IMR-90 (cell line): ENCODE results near the gene OLFML3. TPM values are rescaled to one million over a fixed set of nuclear protein-coding genes. Genes with fewer than 3 reads are reported as not detected.

ENCODE experiments used
- ATAC-seq: fragments of 200-7000 bp; cut with Tn5 transposase; 2 replicates; pipeline ENCODE4 v1.9.1; 2020; ENCODE audit warnings: low read depth, mild to moderate bottlenecking, moderate library complexity
- BruUV-seq: library from RNA; stranded (reverse); fragments of 400-500 nt; replicated peaks from 2 replicates; lab custom pipeline; 2021; lab: Mats Ljungman, UMichigan
- CTCF ChIA-PET: fragments of 300-600 bp; formaldehyde crosslinking; extraction: SDS; loops from one replicate; lab custom pipeline; 2021; ENCODE audit warnings: antibody characterized with exemption; lab: Yijun Ruan, JAX
- POLR2A ChIA-PET: fragments of 300-600 bp; sonication (Branson Sonifier 250); formaldehyde crosslinking; loops from one replicate; lab custom pipeline; 2022; ENCODE audit warnings: antibody characterized with exemption; ENCODE audit not compliant: unreplicated experiment; lab: Charles Lee
- DNase-seq: peaks from one replicate; pipeline ENCODE4 v3.0.0; 2013
- H2AFZ ChIP-seq: replicated peaks from 2 replicates; pipeline ENCODE3; 2013; ENCODE audit warnings: low read length, mild to moderate bottlenecking; ENCODE audit not compliant: poor library complexity
- H2AK5ac ChIP-seq: 2 replicates; pipeline ENCODE4 v1.6.1; 2013; ENCODE audit warnings: low read depth, low read length, inconsistent platforms
- H2AK9ac ChIP-seq: replicated peaks from 2 replicates; pipeline ENCODE3; 2013; ENCODE audit warnings: mild to moderate bottlenecking, low read depth, low read length, moderate library complexity; ENCODE audit not compliant: poor library complexity
- H2BK120ac ChIP-seq: 2 replicates; pipeline ENCODE4 v1.6.1; 2013; ENCODE audit warnings: low read depth, low read length, inconsistent platforms
- H2BK15ac ChIP-seq: 3 replicates; pipeline ENCODE4 v1.6.1; 2013; ENCODE audit warnings: low read depth, low read length, inconsistent platforms
- H2BK20ac ChIP-seq: 2 replicates; pipeline ENCODE4 v1.6.1; 2013; ENCODE audit warnings: low read depth, mild to moderate bottlenecking, inconsistent platforms, low read length, moderate library complexity
- H2BK5ac ChIP-seq: 2 replicates; pipeline ENCODE4 v1.6.1; 2013; ENCODE audit warnings: mild to moderate bottlenecking, low read depth, low read length, inconsistent platforms; ENCODE audit not compliant: poor library complexity, severe bottlenecking
- H3K14ac ChIP-seq: replicated peaks from 2 replicates; pipeline ENCODE4 v1.6.1; 2013; ENCODE audit warnings: low read depth, low read length, inconsistent platforms
- H3K18ac ChIP-seq: 2 replicates; pipeline ENCODE4 v1.6.1; 2013; ENCODE audit warnings: low read depth, low read length, control low read depth
- H3K23ac ChIP-seq: 2 replicates; pipeline ENCODE4 v1.6.1; 2013; ENCODE audit warnings: low read depth, low read length, inconsistent platforms
- H3K27ac ChIP-seq: 2 replicates; pipeline ENCODE4 v1.5.1; 2013; ENCODE audit warnings: mild to moderate bottlenecking, control low read depth, low read length; ENCODE audit not compliant: insufficient read depth
- H3K27me3 ChIP-seq: 2 replicates; pipeline ENCODE4 v1.6.1; 2013; ENCODE audit warnings: low read length; ENCODE audit not compliant: control insufficient read depth, insufficient read depth
- H3K36me3 ChIP-seq: 2 replicates; pipeline ENCODE4 v1.6.1; 2013; ENCODE audit warnings: low read length, mixed read lengths; ENCODE audit not compliant: control insufficient read depth, insufficient read depth
- H3K4ac ChIP-seq: 2 replicates; pipeline ENCODE4 v1.6.1; 2013; ENCODE audit warnings: low read depth, low read length, inconsistent platforms
- H3K4me1 ChIP-seq: 2 replicates; pipeline ENCODE4 v1.6.1; 2013; ENCODE audit warnings: low read length, mixed read lengths; ENCODE audit not compliant: control insufficient read depth, insufficient read depth
- H3K4me2 ChIP-seq: 2 replicates; pipeline ENCODE4 v1.6.1; 2013; ENCODE audit warnings: low read depth, mild to moderate bottlenecking, control low read depth, low read length, moderate library complexity
- H3K4me3 ChIP-seq: 2 replicates; pipeline ENCODE4 v1.5.1; 2013; ENCODE audit warnings: low read depth, mild to moderate bottlenecking, control low read depth, low read length, moderate library complexity; ENCODE audit not compliant: insufficient read depth
- H3K56ac ChIP-seq: 2 replicates; pipeline ENCODE4 v1.6.1; 2013; ENCODE audit warnings: low read length, inconsistent platforms; ENCODE audit not compliant: insufficient read depth; ENCODE audit errors: extremely low read depth
- H3K79me1 ChIP-seq, 2 experiments: 2 replicates each; pipeline ENCODE4 v1.6.1; 2013; ENCODE audit warnings: low read length in 2 of 2, inconsistent platforms in 1 of 2, low read depth in 1 of 2
- H3K9ac ChIP-seq: 2 replicates; pipeline ENCODE4 v1.6.1; 2013; ENCODE audit warnings: low read depth, low read length, control low read depth
- H3K9me1 ChIP-seq: 2 replicates; pipeline ENCODE4 v1.6.1; 2013; ENCODE audit warnings: low read length, inconsistent platforms; ENCODE audit not compliant: insufficient read depth
- H3K9me3 ChIP-seq: 2 replicates; pipeline ENCODE4 v1.6.1; 2013; ENCODE audit warnings: low read length; ENCODE audit not compliant: control insufficient read depth, insufficient read depth
- H4K20me1 ChIP-seq: 2 replicates; pipeline ENCODE4 v1.6.1; 2013; ENCODE audit warnings: low read length, inconsistent platforms; ENCODE audit not compliant: insufficient read depth
- H4K5ac ChIP-seq: 2 replicates; pipeline ENCODE4 v1.6.1; 2013; ENCODE audit warnings: mild to moderate bottlenecking, low read depth, low read length, control low read depth
- H4K8ac ChIP-seq, 2 experiments: 2 replicates each; pipeline ENCODE4 v1.6.1; 2013; ENCODE audit warnings: low read depth in 2 of 2, low read length in 2 of 2, control low read depth in 1 of 2, inconsistent platforms in 1 of 2
- H4K91ac ChIP-seq: 2 replicates; pipeline ENCODE4 v1.6.1; 2013; ENCODE audit warnings: low read depth, low read length, inconsistent platforms; ENCODE audit not compliant: insufficient read depth
- BHLHE40 ChIP-seq: fragments of 150-350 bp; IDR thresholded peaks from 2 replicates; pipeline ENCODE4 v1.6.1; 2016; ENCODE audit warnings: mild to moderate bottlenecking, low read depth, low read length
- MAZ ChIP-seq: IDR thresholded peaks from 2 replicates; pipeline ENCODE4 v1.6.1; 2012; ENCODE audit warnings: low read depth, mild to moderate bottlenecking, low read length, improper control_type of control experiment, moderate library complexity, borderline replicate concordance
- WGBS, 2 experiments: methylation state at CpG; one replicate each; pipeline versions ENCODE4 v1.1.5 to v1.1.7; 2013; ENCODE audit warnings: missing lambda C conversion rate in 2 of 2; ENCODE audit not compliant: insufficient read length in 1 of 2; ENCODE audit errors: extremely low coverage in 2 of 2; 5-methylcytosine and 5-hydroxymethylcytosine counted together
- dilution Hi-C: fragments of 300-500 bp; cut with HindIII; formaldehyde crosslinking; loops from one replicate; pipeline ENCODE4 v1.14.3; 2018; ENCODE audit warnings: low sequenced_read_pairs; ENCODE audit not compliant: unreplicated experiment
- in situ Hi-C: fragments of 300-500 bp; cut with MboI; formaldehyde crosslinking; loops from 3 replicates; pipeline ENCODE4 v1.14.3; 2019; ENCODE audit warnings: low sequenced_read_pairs, inconsistent platforms, mixed read lengths
- intact Hi-C: fragments of 100-400 bp; cut with micrococcal nuclease; formaldehyde crosslinking; loops from 2 replicates; pipeline ENCODE4 v1.10.0; 2022
- polyA plus RNA-seq, 3 experiments: library from polyadenylated mRNA; depleted of rRNA; stranded (reverse); fragments of >200 nt; gene quantifications; 2 replicates each; pipeline ENCODE4 v1.2.3, GENCODE V29; 2012; ENCODE audit warnings: low replicate concordance in 1 of 3
- total RNA-seq: library from RNA; depleted of rRNA; stranded (reverse); fragments of >200 nt; gene quantifications from 2 replicates; pipeline ENCODE4 v1.2.3, GENCODE V29; 2012
- TF ChIP-seq, protein P1 (sequence below): conservative IDR thresholded peaks from 2 replicates; pipeline ENCODE4 v1.5.1; 2012; ENCODE audit warnings: mild to moderate bottlenecking, low read depth, low read length, improper control_type of control experiment

The OLFML3 gene
- total and polyA plus RNA-seq, 2 of the 4 experiments (the other 2 are of a cell fraction), result 40.9 to 71.3 TPM

DNA sequence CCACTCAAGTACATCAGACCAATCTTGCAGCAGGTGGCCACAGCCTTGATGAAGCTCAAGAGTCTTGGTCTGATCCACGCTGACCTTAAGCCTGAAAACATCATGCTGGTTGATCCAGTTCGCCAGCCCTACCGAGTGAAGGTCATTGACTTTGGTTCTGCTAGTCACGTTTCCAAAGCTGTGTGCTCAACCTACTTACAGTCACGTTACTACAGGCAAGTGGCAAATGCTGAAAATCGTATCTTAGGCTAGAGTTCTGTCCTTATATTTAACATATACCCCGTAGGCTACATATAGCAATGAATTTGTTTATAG is 38.1 kb upstream of the OLFML3 start:
- in situ Hi-C loops, result no loop called here
- Histone ChIP-seq H3K9me1 (peaks cover 12% of the 10 kb centered on the region), H3K56ac (no peak overlapping the region), H4K91ac (no peak overlapping the region), H3K4me2 (no peak overlapping the region), H2AFZ (no peak overlapping the region), H3K27me3 (no peaks in the 10 kb centered on the region), H3K4me1 (peaks cover 4% of the 10 kb centered on the region), H3K14ac (no peak overlapping the region), H4K8ac (no peak overlapping the region), H2BK20ac (no peak overlapping the region), H3K23ac (no peak overlapping the region), H3K27ac (no peak overlapping the region), H3K9ac (no peak overlapping the region), H2AK5ac (no peak overlapping the region), H2AK9ac (no peak overlapping the region), H3K4ac (no peak overlapping the region), H3K79me1 (peaks cover 32 to 56% of the 10 kb centered on the region in 2 experiments), H2BK120ac (no peak overlapping the region), H4K5ac (no peak overlapping the region), H3K4me3 (no peak overlapping the region), H2BK5ac (no peak overlapping the region), H3K9me3 (no peaks in the 10 kb centered on the region), H3K36me3 (peaks cover 18% of the 10 kb centered on the region), H3K18ac (no peak overlapping the region), H4K20me1 (peaks cover 31% of the 10 kb centered on the region), H2BK15ac (no peak overlapping the region)
- 89% methylated on average over 3 of the region's 7 CpGs; no CpG with 5 or more reads in 1 of the 2 experiments for WGBS, 2 experiments
- ChIA-PET POLR2A (no interaction called here), CTCF (no interaction called here)
- no TSS peak for BruUV-seq
- dilution Hi-C loops, result no loop called here
- intact Hi-C loops, result no loop called here
- no peak for TF ChIP-seq MAZ
- no peak for TF ChIP-seq BHLHE40
- TF ChIP-seq, protein P1, sequence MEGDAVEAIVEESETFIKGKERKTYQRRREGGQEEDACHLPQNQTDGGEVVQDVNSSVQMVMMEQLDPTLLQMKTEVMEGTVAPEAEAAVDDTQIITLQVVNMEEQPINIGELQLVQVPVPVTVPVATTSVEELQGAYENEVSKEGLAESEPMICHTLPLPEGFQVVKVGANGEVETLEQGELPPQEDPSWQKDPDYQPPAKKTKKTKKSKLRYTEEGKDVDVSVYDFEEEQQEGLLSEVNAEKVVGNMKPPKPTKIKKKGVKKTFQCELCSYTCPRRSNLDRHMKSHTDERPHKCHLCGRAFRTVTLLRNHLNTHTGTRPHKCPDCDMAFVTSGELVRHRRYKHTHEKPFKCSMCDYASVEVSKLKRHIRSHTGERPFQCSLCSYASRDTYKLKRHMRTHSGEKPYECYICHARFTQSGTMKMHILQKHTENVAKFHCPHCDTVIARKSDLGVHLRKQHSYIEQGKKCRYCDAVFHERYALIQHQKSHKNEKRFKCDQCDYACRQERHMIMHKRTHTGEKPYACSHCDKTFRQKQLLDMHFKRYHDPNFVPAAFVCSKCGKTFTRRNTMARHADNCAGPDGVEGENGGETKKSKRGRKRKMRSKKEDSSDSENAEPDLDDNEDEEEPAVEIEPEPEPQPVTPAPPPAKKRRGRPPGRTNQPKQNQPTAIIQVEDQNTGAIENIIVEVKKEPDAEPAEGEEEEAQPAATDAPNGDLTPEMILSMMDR, result no peak
- ATAC-seq, result no peak
- DNase-seq, result no peak
